Neuronal stem cell (in vitro differentiated cells): ENCODE data around the gene FGB.
"Not testable (repeated sequence)": the region's sequence is repeated elsewhere in the genome, so short reads cannot be mapped to it uniquely, and the experiment has no call there.

Experiments used
- DNase-seq: peaks from one replicate; pipeline ENCODE4 v3.0.0-alpha.2; 2013; ENCODE audit warnings: low spot score
- H2AFZ ChIP-seq: one replicate; pipeline ENCODE4 v1.6.1; 2013; ENCODE audit warnings: mild to moderate bottlenecking, low read length, inconsistent platforms
- H2AK5ac ChIP-seq: 2 replicates; pipeline ENCODE4 v1.6.1; 2013; ENCODE audit warnings: low read depth, mild to moderate bottlenecking, inconsistent platforms, low read length, moderate library complexity, mixed read lengths
- H2BK120ac ChIP-seq: 2 replicates; pipeline ENCODE4 v1.6.1; 2013; ENCODE audit warnings: low read depth, mild to moderate bottlenecking, inconsistent platforms, low read length, moderate library complexity, mixed read lengths
- H2BK12ac ChIP-seq: one replicate; pipeline ENCODE4 v1.6.1; 2013; ENCODE audit warnings: low read length, inconsistent platforms
- H2BK15ac ChIP-seq: 2 replicates; pipeline ENCODE4 v1.6.1; 2013; ENCODE audit warnings: mild to moderate bottlenecking, low read length, inconsistent platforms, mixed read lengths
- H2BK5ac ChIP-seq: one replicate; pipeline ENCODE4 v1.6.1; 2013; ENCODE audit warnings: inconsistent platforms, mild to moderate bottlenecking, low read length, moderate library complexity
- H3K14ac ChIP-seq: one replicate; pipeline ENCODE4 v1.6.1; 2013; ENCODE audit warnings: low read length, inconsistent platforms
- H3K18ac ChIP-seq: 2 replicates; pipeline ENCODE4 v1.6.1; 2013; ENCODE audit warnings: low read length, inconsistent platforms
- H3K23ac ChIP-seq: 2 replicates; pipeline ENCODE4 v1.6.1; 2013; ENCODE audit warnings: low read depth, mild to moderate bottlenecking, mixed read lengths, low read length, inconsistent platforms; ENCODE audit not compliant: poor library complexity
- H3K27ac ChIP-seq: replicated peaks from 3 replicates; pipeline ENCODE4 v1.5.1; 2013; ENCODE audit warnings: low read length, inconsistent platforms
- H3K27me3 ChIP-seq, 3 experiments: 2 replicates each; pipeline ENCODE4 v1.6.1; 2013; ENCODE audit warnings: low read length in 3 of 3, mild to moderate bottlenecking in 2 of 3, inconsistent platforms in 1 of 3, low read depth in 1 of 3, mixed read lengths in 1 of 3, moderate library complexity in 1 of 3; ENCODE audit not compliant: control insufficient read depth in 3 of 3, insufficient read depth in 3 of 3
- H3K36me3 ChIP-seq, 2 donors: replicated peaks in 1 of 2; 2 replicates each; pipeline ENCODE4 v1.6.1; 2013; ENCODE audit warnings: low read length in 2 of 2; ENCODE audit not compliant: control insufficient read depth in 2 of 2, insufficient read depth in 2 of 2
- H3K4ac ChIP-seq: 2 replicates; pipeline ENCODE4 v1.6.1; 2013; ENCODE audit warnings: inconsistent platforms, mild to moderate bottlenecking, low read length, moderate library complexity
- H3K4me1 ChIP-seq, 2 donors: 1 replicate in 1 of 2; 2 replicates in 1 of 2; pipeline ENCODE4 v1.6.1; 2013; ENCODE audit warnings: low read length in 2 of 2, low read depth in 1 of 2; ENCODE audit not compliant: control insufficient read depth in 2 of 2, insufficient read depth in 1 of 2
- H3K4me2 ChIP-seq: one replicate; pipeline ENCODE4 v1.6.1; 2013; ENCODE audit warnings: mild to moderate bottlenecking, low read length, inconsistent platforms; ENCODE audit not compliant: insufficient read depth, poor library complexity, severe bottlenecking
- H3K4me3 ChIP-seq, 2 donors: 2 replicates each; pipeline ENCODE4 v1.5.1; 2013; ENCODE audit warnings: low read length in 2 of 2, mild to moderate bottlenecking in 2 of 2, inconsistent platforms in 1 of 2, moderate library complexity in 1 of 2
- H3K79me1 ChIP-seq: one replicate; pipeline ENCODE4 v1.6.1; 2013; ENCODE audit warnings: low read depth, mild to moderate bottlenecking, inconsistent platforms, low read length, moderate library complexity
- H3K9ac ChIP-seq: one replicate; pipeline ENCODE4 v1.6.1; 2013; ENCODE audit warnings: mild to moderate bottlenecking, low read depth, low read length, inconsistent platforms; ENCODE audit not compliant: poor library complexity
- H3K9me3 ChIP-seq, 2 donors: replicated peaks in 1 of 2; 2 replicates each; pipeline versions ENCODE3 to v1.6.1; 2013; ENCODE audit warnings: low read length in 2 of 2, mild to moderate bottlenecking in 2 of 2, inconsistent platforms in 1 of 2, low read depth in 1 of 2, mixed read lengths in 1 of 2, moderate library complexity in 1 of 2; ENCODE audit not compliant: control insufficient read depth in 2 of 2, insufficient read depth in 1 of 2
- H4K8ac ChIP-seq: one replicate; pipeline ENCODE4 v1.6.1; 2013; ENCODE audit warnings: low read depth, mild to moderate bottlenecking, inconsistent platforms, low read length, moderate library complexity
- H4K91ac ChIP-seq: one replicate; pipeline ENCODE4 v1.6.1; 2013; ENCODE audit warnings: low read length, low read depth, mild to moderate bottlenecking, inconsistent platforms; ENCODE audit not compliant: poor library complexity
- WGBS, 2 donors: extraction: QIAGEN DNeasy Blood & Tissue Kit; methylation state at CpG; one replicate each; pipeline ENCODE4 v1.1.7; 2013; ENCODE audit warnings: missing lambda C conversion rate in 2 of 2, mixed read lengths in 1 of 2; ENCODE audit not compliant: insufficient read length in 2 of 2, insufficient replicate concordance in 1 of 2; ENCODE audit errors: extremely low coverage in 2 of 2; 5-methylcytosine and 5-hydroxymethylcytosine counted together

The FGB gene

GRCh38 chr4:154594343-154594742 lies 31.5 kb downstream of the FGB start:
- not testable (repeated sequence) for H2AFZ ChIP-seq, H2BK120ac ChIP-seq, DNase-seq, H2BK5ac ChIP-seq, H3K9ac ChIP-seq, H3K4me3 ChIP-seq, H3K4me1 ChIP-seq, H3K36me3 ChIP-seq, H4K8ac ChIP-seq, H3K9me3 ChIP-seq, H3K4ac ChIP-seq, H3K4me2 ChIP-seq, H3K14ac ChIP-seq, H2BK12ac ChIP-seq, H3K27ac ChIP-seq, H4K91ac ChIP-seq, H3K27me3 ChIP-seq, H3K18ac ChIP-seq, H2AK5ac ChIP-seq, H2BK15ac ChIP-seq, H3K79me1 ChIP-seq, H3K23ac ChIP-seq
- no CpG with 5 or more reads among the region's 3 CpGs for WGBS, 2 donors

GRCh38 chr4:154595807-154596206 lies 33.0 kb downstream of the FGB start:
- Histone ChIP-seq H2BK5ac (no peak overlapping the region), H2AK5ac (no peak overlapping the region), H3K18ac (no peak overlapping the region), H3K14ac (no peak overlapping the region), H2AFZ (no peak overlapping the region), H3K4me2 (no peak overlapping the region), H3K27ac (no peak overlapping the region), H2BK15ac (no peak overlapping the region), H4K8ac (no peak overlapping the region), H3K4me3 (no peak overlapping the region), H3K27me3 (no peaks in the 10 kb centered on the region), H3K4me1 (no peaks in the 10 kb centered on the region), H3K36me3 (no peaks in the 10 kb centered on the region), H3K4ac (no peak overlapping the region), H4K91ac (no peak overlapping the region), H3K9ac (no peak overlapping the region), H3K79me1 (no peaks in the 10 kb centered on the region), H2BK120ac (no peak overlapping the region), H2BK12ac (no peak overlapping the region), H3K9me3 (no peaks in the 10 kb centered on the region), H3K23ac (no peak overlapping the region)
- DNase-seq, result no peak

GRCh38 chr4:154597281-154597680 lies 34.5 kb downstream of the FGB start:
- not testable (repeated sequence) for H2BK12ac ChIP-seq, H2AFZ ChIP-seq, H3K4me1 ChIP-seq, H3K79me1 ChIP-seq, H4K8ac ChIP-seq, H3K4ac ChIP-seq, H3K9ac ChIP-seq, H4K91ac ChIP-seq, H2AK5ac ChIP-seq, H3K36me3 ChIP-seq, H3K9me3 ChIP-seq, H3K4me2 ChIP-seq, H3K27me3 ChIP-seq, DNase-seq, H3K27ac ChIP-seq, H3K23ac ChIP-seq, H2BK5ac ChIP-seq, H3K4me3 ChIP-seq, H2BK15ac ChIP-seq, H3K18ac ChIP-seq, H3K14ac ChIP-seq, H2BK120ac ChIP-seq
- no CpG with 5 or more reads among the region's 11 CpGs for WGBS, 2 donors

- H4K8ac ChIP-seq, result no peak overlapping the region
- WGBS, 2 donors, result no CpG with 5 or more reads among the region's 7 CpGs
- no peak overlapping the region for H3K23ac ChIP-seq
- no peak overlapping the region for H3K14ac ChIP-seq
- H3K9ac ChIP-seq, result no peak overlapping the region
- DNase-seq, result no peak
- no peak overlapping the region for H3K4me2 ChIP-seq
- no peaks in the 10 kb centered on the region for H3K79me1 ChIP-seq
- H3K4me3 ChIP-seq, result no peak overlapping the region
- no peak overlapping the region for H2AK5ac ChIP-seq
- H2BK5ac ChIP-seq, result no peak overlapping the region
- no peaks in the 10 kb centered on the region for H3K4me1 ChIP-seq
- H3K27me3 ChIP-seq, result no peaks in the 10 kb centered on the region
- H2BK12ac ChIP-seq, result no peak overlapping the region
- H3K27ac ChIP-seq, result no peak overlapping the region
- no peak overlapping the region for H2AFZ ChIP-seq
- no peak overlapping the region for H3K18ac ChIP-seq
- H2BK15ac ChIP-seq, result no peak overlapping the region
- H3K9me3 ChIP-seq, result no peaks in the 10 kb centered on the region
- no peak overlapping the region for H3K4ac ChIP-seq
- no peak overlapping the region for H2BK120ac ChIP-seq
- H3K36me3 ChIP-seq, result no peaks in the 10 kb centered on the region
- no peak overlapping the region for H4K91ac ChIP-seq
Measured at GRCh38 chr4:154597798-154598774, 35.3 kb downstream of the FGB start.
